Thyroid gland (tissue), 4 donors: ENCODE data around the gene ZBTB32. TPM values are rescaled to one million over a fixed set of nuclear protein-coding genes. Genes with fewer than 3 reads are reported as not detected.

Source experiments
- DNase-seq, 2 donors: peaks; one replicate each; pipeline ENCODE4 v3.0.0-alpha.2; 2019
- H3K27ac ChIP-seq, 3 donors: fragments of 200-600 bp; sonication (generic); 1 replicate in 2 of 3; 2 replicates in 1 of 3; pipeline ENCODE4 v1.5.1; 2016 to 2019; ENCODE audit warnings: mild to moderate bottlenecking in 1 of 3, moderate library complexity in 1 of 3
- H3K27me3 ChIP-seq: fragments of 200-600 bp; sonication (generic); one replicate; pipeline ENCODE4 v1.5.1; 2019
- H3K36me3 ChIP-seq, 2 donors: fragments of 200-600 bp; sonication (generic); one replicate each; pipeline ENCODE4 v1.5.1; 2016 to 2019
- H3K4me1 ChIP-seq, 2 donors: fragments of 200-600 bp; sonication (generic); one replicate each; pipeline ENCODE4 v1.5.1; 2017 to 2019
- H3K4me3 ChIP-seq, 3 donors: fragments of 200-600 bp; sonication (generic); replicated peaks in 1 of 3; 1 replicate in 2 of 3; 2 replicates in 1 of 3; pipeline ENCODE4 v1.5.1; 2016; ENCODE audit warnings: mild to moderate bottlenecking in 1 of 3
- H3K9me3 ChIP-seq: fragments of 200-600 bp; sonication (generic); one replicate; pipeline ENCODE4 v1.5.1; 2017
- POLR2A ChIP-seq, 2 donors: fragments of 450-650 bp; IDR thresholded peaks; one replicate each; pipeline ENCODE4 v1.6.1; 2017; ENCODE audit warnings: antibody characterized with exemption in 2 of 2, mild to moderate bottlenecking in 2 of 2, moderate library complexity in 1 of 2
- WGBS, 2 donors: methylation state at CpG; one replicate each; pipeline ENCODE4 v1.1.5; 2017; 5-methylcytosine and 5-hydroxymethylcytosine counted together
- intact Hi-C: fragments of 100-400 bp; cut with DNase I; formaldehyde crosslinking; loops from one replicate; pipeline ENCODE4 v1.15.1; 2023
- total RNA-seq, 4 donors: library from RNA; depleted of rRNA; stranded (reverse); fragments of >200 nt; gene quantifications; one replicate each; pipeline ENCODE4 v1.2.3, GENCODE V29; 2016
- TF ChIP-seq, protein P1 (sequence below), 6 experiments: fragments of 200-600 bp in 3 of 6; fragments of 450-650 bp in 3 of 6; sonication (generic) in 3 of 6; IDR thresholded peaks; one replicate each; pipeline ENCODE4 v1.5.1; 2016 to 2019; ENCODE audit warnings: antibody characterized with exemption in 6 of 6, mild to moderate bottlenecking in 2 of 6, inconsistent platforms in 1 of 6, moderate library complexity in 1 of 6

The ZBTB32 gene
- total RNA-seq, 4 donors from 2014 or later: not detected

GRCh38 chr19:35727053-35727955 lies 22.9 kb downstream of the ZBTB32 start:
- TF ChIP-seq, protein P1, sequence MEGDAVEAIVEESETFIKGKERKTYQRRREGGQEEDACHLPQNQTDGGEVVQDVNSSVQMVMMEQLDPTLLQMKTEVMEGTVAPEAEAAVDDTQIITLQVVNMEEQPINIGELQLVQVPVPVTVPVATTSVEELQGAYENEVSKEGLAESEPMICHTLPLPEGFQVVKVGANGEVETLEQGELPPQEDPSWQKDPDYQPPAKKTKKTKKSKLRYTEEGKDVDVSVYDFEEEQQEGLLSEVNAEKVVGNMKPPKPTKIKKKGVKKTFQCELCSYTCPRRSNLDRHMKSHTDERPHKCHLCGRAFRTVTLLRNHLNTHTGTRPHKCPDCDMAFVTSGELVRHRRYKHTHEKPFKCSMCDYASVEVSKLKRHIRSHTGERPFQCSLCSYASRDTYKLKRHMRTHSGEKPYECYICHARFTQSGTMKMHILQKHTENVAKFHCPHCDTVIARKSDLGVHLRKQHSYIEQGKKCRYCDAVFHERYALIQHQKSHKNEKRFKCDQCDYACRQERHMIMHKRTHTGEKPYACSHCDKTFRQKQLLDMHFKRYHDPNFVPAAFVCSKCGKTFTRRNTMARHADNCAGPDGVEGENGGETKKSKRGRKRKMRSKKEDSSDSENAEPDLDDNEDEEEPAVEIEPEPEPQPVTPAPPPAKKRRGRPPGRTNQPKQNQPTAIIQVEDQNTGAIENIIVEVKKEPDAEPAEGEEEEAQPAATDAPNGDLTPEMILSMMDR (IDR thresholded peaks at IDR 0.05): no peak
- TF ChIP-seq POLR2A (IDR thresholded peaks at IDR 0.05): no peak
- H3K4me3 ChIP-seq: no peak overlapping the region
- intact Hi-C loops: no loop called here
- H3K27ac ChIP-seq: no peak overlapping the region
- H3K27me3 ChIP-seq: no peaks in the 10 kb centered on the region
- 94 to 97% methylated on average over 19 to 20 of the region's 25 CpGs for WGBS, 2 donors
- no peaks in the 10 kb centered on the region for H3K9me3 ChIP-seq
- no peaks in the 10 kb centered on the region for H3K4me1 ChIP-seq
- H3K36me3 ChIP-seq: peaks cover 97 to 98% of the 10 kb centered on the region in 2 donors
- DNase-seq: no peak

DNA sequence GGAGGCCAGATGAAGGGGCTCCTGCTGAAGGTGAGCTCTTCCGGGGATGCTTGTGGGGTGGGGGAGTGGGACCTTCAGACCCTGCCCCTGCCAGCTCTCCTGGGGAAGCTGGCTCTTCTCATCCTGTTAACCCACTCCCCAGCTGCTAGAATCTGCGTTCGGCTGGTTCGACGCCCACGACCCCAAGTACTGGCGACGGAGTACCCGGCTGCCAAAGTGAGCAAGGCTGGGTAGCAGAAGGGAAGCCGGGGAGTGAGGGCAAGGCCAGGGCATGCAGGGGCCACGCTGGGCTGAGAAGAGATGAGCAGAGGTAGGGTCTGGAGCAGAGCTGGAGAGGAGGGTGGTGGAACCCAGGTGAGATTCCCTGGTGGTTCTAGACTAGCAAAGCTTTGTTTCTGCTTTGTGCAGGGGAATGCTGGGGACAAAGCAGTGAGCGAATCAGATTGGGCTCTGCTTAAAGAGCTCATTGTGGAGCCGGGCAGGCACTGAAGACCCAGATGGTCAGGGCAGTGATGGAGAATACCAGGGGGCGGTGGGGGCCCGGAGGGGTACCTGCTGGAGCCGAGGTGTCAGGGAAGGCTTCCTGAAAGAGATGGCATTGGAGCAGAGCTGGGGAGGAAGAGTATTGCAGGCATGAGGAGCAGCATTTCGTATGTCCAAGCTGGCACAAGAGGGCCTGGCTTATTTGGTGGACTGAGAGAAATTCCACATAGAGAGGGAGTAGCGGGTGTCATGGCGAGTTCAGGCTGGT lies 23.8 kb downstream of the ZBTB32 start:
- 96 to 97% methylated on average over 17 to 19 of the region's 19 CpGs for WGBS, 2 donors
- no peaks in the 10 kb centered on the region for H3K27me3 ChIP-seq
- no peaks in the 10 kb centered on the region for H3K9me3 ChIP-seq
- TF ChIP-seq, protein P1 (IDR thresholded peaks at IDR 0.05): no peak
- no peak for TF ChIP-seq POLR2A (IDR thresholded peaks at IDR 0.05)
- H3K4me1 ChIP-seq: no peaks in the 10 kb centered on the region
- DNase-seq: no peak
- intact Hi-C loops: no loop called here
- no peak overlapping the region for H3K4me3 ChIP-seq
- H3K36me3 ChIP-seq: peaks cover 92 to 98% of the 10 kb centered on the region in 2 donors
- no peak overlapping the region for H3K27ac ChIP-seq

- Histone ChIP-seq H3K4me3 (no peak overlapping the region), H3K27ac (no peak overlapping the region), H3K4me1 (no peaks in the 10 kb centered on the region), H3K36me3 (peaks cover 83 to 91% of the 10 kb centered on the region in 2 donors), H3K27me3 (no peaks in the 10 kb centered on the region), H3K9me3 (no peaks in the 10 kb centered on the region)
- DNase-seq: no peak
- no peak for TF ChIP-seq POLR2A (IDR thresholded peaks at IDR 0.05)
- intact Hi-C loops: no loop called here
- WGBS, 2 donors: 88 to 98% methylated on average over 10 to 12 of the region's 18 CpGs
Measured at GRCh38 chr19:35729021-35729420, 24.7 kb downstream of the ZBTB32 start.

DNA sequence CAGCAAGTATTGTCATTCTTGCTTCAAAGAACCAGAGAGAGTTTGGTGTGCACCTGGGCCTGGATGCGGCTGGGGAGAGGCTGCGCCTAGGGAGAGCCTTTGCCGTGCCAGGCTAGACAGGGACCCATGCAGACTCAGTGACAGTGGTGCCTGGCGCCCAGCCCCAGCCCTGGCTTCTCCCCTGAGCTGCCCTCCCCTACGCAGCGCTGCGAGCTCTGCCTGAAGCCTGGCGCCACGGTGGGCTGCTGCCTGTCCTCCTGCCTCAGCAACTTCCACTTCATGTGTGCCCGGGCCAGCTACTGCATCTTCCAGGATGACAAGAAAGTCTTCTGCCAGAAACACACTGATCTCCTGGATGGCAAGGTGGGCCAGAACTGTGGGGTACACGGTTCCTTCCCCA lies 25.4 kb downstream of the ZBTB32 start:
- WGBS, 2 donors: 87 to 97% methylated on average over 6 to 11 of the region's 11 CpGs
- intact Hi-C loops: no loop called here
- H3K27me3 ChIP-seq: no peaks in the 10 kb centered on the region
- no peaks in the 10 kb centered on the region for H3K9me3 ChIP-seq
- TF ChIP-seq POLR2A (IDR thresholded peaks at IDR 0.05): no peak
- peaks cover 76 to 83% of the 10 kb centered on the region in 2 donors for H3K36me3 ChIP-seq
- H3K27ac ChIP-seq: no peak overlapping the region
- H3K4me1 ChIP-seq: no peaks in the 10 kb centered on the region
- DNase-seq: no peak
- no peak overlapping the region for H3K4me3 ChIP-seq

DNA sequence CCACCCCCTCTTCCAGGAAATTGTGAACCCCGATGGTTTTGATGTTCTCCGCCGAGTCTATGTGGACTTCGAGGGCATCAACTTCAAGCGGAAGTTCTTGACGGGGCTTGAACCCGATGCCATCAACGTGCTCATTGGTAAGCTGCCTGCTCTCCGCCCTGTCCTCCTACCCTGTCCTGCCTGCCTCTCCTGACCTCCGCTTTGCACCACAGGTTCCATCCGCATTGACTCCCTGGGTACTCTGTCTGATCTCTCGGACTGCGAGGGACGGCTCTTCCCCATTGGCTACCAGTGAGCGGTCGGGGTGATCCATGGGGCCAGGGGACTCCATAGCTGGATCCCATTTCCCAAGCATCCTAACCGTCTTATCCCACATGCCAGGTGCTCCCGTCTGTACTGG lies 26.0 kb downstream of the ZBTB32 start:
- Histone ChIP-seq H3K4me3 (no peak overlapping the region), H3K9me3 (no peaks in the 10 kb centered on the region), H3K36me3 (peaks cover 71 to 78% of the 10 kb centered on the region in 2 donors), H3K27me3 (no peaks in the 10 kb centered on the region), H3K27ac (no peak overlapping the region), H3K4me1 (no peaks in the 10 kb centered on the region)
- 95% methylated on average over 18 of the region's 18 CpGs for WGBS, 2 donors
- TF ChIP-seq POLR2A (IDR thresholded peaks at IDR 0.05): no peak
- TF ChIP-seq, protein P1 (IDR thresholded peaks at IDR 0.05): no peak
- no peak for DNase-seq
- intact Hi-C loops: no loop called here
